Activated naive CD4-positive, alpha-beta T cell treated with anti-CD3 and anti-CD28 coated beads, Interleukin-2, amount 10 ng/mL, durations not matched to agents 7 days and 5 days (primary cell): ENCODE results near the gene HSD3B7.
A peak's percentile ranks its signal among the peaks of the same experiment; 100 is the strongest.

ENCODE experiments used
- CTCF ChIA-PET: fragments of 350-600 bp; sonication (Branson Sonifier 250); formaldehyde crosslinking; loops from one replicate; lab custom pipeline; 2021; ENCODE audit warnings: antibody characterized with exemption; lab: Charles Lee
- DNase-seq: peaks from one replicate; pipeline ENCODE4 v3.0.0-alpha.2; 2020
- H3K27ac Mint-ChIP-seq: one replicate; pipeline ENCODE4 v1.8.0; 2021; ENCODE audit warnings: mild to moderate bottlenecking, moderate library complexity, mixed read lengths
- H3K27me3 Mint-ChIP-seq: one replicate; pipeline ENCODE4 v1.8.0; 2021; ENCODE audit warnings: mild to moderate bottlenecking, mixed read lengths
- H3K36me3 Mint-ChIP-seq: one replicate; pipeline ENCODE4 v1.8.0; 2021; ENCODE audit warnings: mixed read lengths
- H3K4me1 Mint-ChIP-seq: one replicate; pipeline ENCODE4 v1.8.0; 2021; ENCODE audit warnings: mixed read lengths
- H3K4me3 Mint-ChIP-seq: one replicate; pipeline ENCODE4 v1.8.0; 2021; ENCODE audit warnings: mild to moderate bottlenecking, moderate library complexity, mixed read lengths
- H3K9me3 Mint-ChIP-seq: one replicate; pipeline ENCODE4 v1.8.0; 2021; ENCODE audit warnings: mixed read lengths

HSD3B7 gene

GRCh38 chr16:30965436-30965835, 19.6 kb upstream of the HSD3B7 start:
- no peak overlapping the region for H3K4me3 Mint-ChIP-seq

DNA sequence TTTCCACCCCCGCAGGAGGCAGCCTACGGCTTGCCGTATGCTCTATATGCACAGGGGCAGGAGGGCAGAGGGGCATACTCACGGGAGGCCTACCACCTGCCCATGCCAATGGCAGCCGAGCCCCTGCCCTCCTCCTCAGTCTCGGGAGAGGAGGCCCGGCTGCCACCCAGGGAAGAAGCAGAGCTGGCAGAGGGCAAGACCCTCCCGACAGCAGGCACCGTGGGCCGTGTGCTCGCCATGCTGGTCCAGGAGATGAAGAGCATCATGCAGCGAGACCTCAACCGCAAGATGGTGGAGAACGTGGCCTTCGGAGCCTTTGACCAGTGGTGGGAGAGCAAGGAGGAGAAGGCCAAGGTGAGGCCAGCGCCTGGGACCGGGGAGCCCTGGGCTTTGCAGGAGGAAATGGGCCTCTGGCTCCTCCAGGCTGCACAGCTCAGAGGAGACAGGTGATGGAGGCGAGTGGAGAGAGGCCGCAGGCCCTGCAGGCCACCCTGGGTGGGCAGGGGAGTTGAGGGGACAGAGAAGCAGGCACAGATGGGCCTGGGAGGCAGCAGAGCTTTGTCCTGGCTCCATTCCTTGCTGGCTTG, 18.9 kb upstream of the HSD3B7 start:
- H3K4me1 Mint-ChIP-seq, result no peaks in the 10 kb centered on the region
- CTCF ChIA-PET, result no interaction called here
- H3K27me3 Mint-ChIP-seq, result no peaks in the 10 kb centered on the region
- H3K9me3 Mint-ChIP-seq, result no peaks in the 10 kb centered on the region
- H3K4me3 Mint-ChIP-seq, result no peak overlapping the region
- H3K36me3 Mint-ChIP-seq, result peaks cover 65% of the 10 kb centered on the region
- no peak for DNase-seq
- H3K27ac Mint-ChIP-seq, result no peak overlapping the region

More at GRCh38 chr16:30965436-30965835, 19.6 kb upstream of the HSD3B7 start:
- no peak for DNase-seq
- peaks cover under 1% of the 10 kb centered on the region for H3K4me1 Mint-ChIP-seq
- H3K9me3 Mint-ChIP-seq, result no peaks in the 10 kb centered on the region
- no peak overlapping the region for H3K27ac Mint-ChIP-seq
- H3K27me3 Mint-ChIP-seq, result no peaks in the 10 kb centered on the region
- peaks cover 62% of the 10 kb centered on the region for H3K36me3 Mint-ChIP-seq
- CTCF ChIA-PET, result no interaction called here

- no peak for DNase-seq
- Mint-ChIP-seq H3K4me1 (no peaks in the 10 kb centered on the region), H3K27ac (peak overlapping the region; percentile 49), H3K27me3 (no peaks in the 10 kb centered on the region), H3K4me3 (no peak overlapping the region), H3K36me3 (peaks cover 66% of the 10 kb centered on the region), H3K9me3 (no peaks in the 10 kb centered on the region)
- CTCF ChIA-PET, result no interaction called here
Measured at GRCh38 chr16:30967795-30968194, 17.2 kb upstream of the HSD3B7 start.

- H3K27ac Mint-ChIP-seq, result no peak overlapping the region
- no peaks in the 10 kb centered on the region for H3K27me3 Mint-ChIP-seq
- no peaks in the 10 kb centered on the region for H3K4me1 Mint-ChIP-seq
- DNase-seq, result no peak
- CTCF ChIA-PET, result interaction anchor here (0.7 to 1.5 kb wide), 2 partner anchors 16 to 370 kb away, joined by 3 read pairs; partner anchors contain the start of gene HSD3B7
- H3K4me3 Mint-ChIP-seq, result no peak overlapping the region
- H3K36me3 Mint-ChIP-seq, result peaks cover 70% of the 10 kb centered on the region
- no peaks in the 10 kb centered on the region for H3K9me3 Mint-ChIP-seq
Measured at GRCh38 chr16:30969246-30969842, 15.7 kb upstream of the HSD3B7 start.

DNA sequence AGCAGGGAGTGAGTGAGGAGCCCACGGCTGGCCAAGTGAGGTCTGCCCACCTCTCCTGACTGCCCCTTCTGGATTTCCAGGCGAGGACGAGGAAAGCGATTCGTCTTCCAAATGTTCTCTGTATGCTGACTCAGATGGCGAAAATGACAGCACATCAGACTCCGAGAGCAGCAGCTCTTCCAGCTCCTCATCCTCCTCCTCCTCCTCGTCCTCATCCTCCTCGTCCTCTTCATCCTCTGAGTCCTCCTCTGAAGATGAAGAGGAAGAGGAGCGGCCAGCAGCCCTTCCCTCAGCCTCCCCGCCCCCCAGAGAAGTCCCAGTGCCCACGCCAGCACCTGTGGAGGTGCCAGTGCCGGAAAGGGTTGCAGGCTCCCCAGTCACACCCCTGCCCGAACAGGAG, 13.7 kb upstream of the HSD3B7 start:
- DNase-seq, result no peak
- Mint-ChIP-seq H3K4me3 (no peak overlapping the region), H3K4me1 (no peaks in the 10 kb centered on the region), H3K27ac (no peak overlapping the region), H3K9me3 (no peaks in the 10 kb centered on the region), H3K36me3 (peaks cover 69% of the 10 kb centered on the region), H3K27me3 (no peaks in the 10 kb centered on the region)
- CTCF ChIA-PET, result interaction anchor here (1.3 kb wide), 1 partner anchor 11 kb away, joined by 3 read pairs; no protein-coding TSS in a partner anchor

DNA sequence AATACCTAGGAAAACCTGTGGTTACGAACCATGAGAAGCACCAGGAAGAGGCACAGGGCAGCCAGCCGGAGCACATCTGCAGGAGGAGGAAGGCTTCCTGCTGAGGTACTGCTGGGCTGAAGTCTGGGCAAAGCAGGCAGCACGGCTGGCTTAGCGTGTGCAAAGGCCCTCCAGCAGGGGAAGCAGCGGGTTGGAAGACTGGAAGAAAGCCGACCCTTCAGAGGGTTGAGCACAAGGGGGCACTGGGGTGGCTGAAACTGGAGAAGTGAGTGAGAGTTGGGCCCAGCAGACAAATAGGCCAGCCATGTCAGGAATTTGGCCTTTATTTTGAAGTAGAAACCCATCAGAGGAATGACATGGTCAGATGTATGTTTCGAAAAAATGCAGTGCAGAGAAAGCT, 12.1 kb upstream of the HSD3B7 start:
- no peak for DNase-seq
- no peaks in the 10 kb centered on the region for H3K27me3 Mint-ChIP-seq
- CTCF ChIA-PET, result interaction anchor here (1.3 kb wide), 1 partner anchor 10 kb away, joined by 3 read pairs; no protein-coding TSS in a partner anchor
- H3K4me1 Mint-ChIP-seq, result no peaks in the 10 kb centered on the region
- H3K27ac Mint-ChIP-seq, result no peak overlapping the region
- no peak overlapping the region for H3K4me3 Mint-ChIP-seq
- peaks cover 65% of the 10 kb centered on the region for H3K36me3 Mint-ChIP-seq
- no peaks in the 10 kb centered on the region for H3K9me3 Mint-ChIP-seq

DNA sequence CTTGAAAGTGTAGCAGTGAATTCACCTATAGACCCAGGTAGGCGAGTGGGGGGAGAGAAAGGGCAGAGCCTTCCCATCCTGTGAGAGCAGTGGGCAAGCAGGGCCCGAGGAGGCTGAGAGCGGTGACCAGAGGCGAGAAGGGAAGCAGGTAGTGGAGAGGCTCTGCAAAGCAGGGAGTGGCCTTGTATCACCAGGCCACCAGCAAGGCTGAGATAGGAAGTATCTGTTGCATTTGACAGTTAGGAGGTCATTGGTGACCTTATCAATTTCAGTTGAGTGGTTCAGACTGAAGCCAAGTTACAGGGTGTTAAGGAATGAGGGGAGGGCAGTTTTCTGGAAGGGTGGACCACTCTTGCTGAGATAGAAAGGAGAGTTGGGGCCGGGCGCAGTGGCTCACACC, 10.7 kb upstream of the HSD3B7 start:
- Mint-ChIP-seq H3K4me3 (no peak overlapping the region), H3K27me3 (no peaks in the 10 kb centered on the region), H3K9me3 (no peaks in the 10 kb centered on the region), H3K4me1 (no peaks in the 10 kb centered on the region), H3K27ac (no peak overlapping the region), H3K36me3 (peaks cover 60% of the 10 kb centered on the region)
- CTCF ChIA-PET, result no interaction called here
- DNase-seq, result no peak

- H3K27me3 Mint-ChIP-seq, result no peaks in the 10 kb centered on the region
- H3K27ac Mint-ChIP-seq, result no peak overlapping the region
- H3K36me3 Mint-ChIP-seq, result peaks cover 59% of the 10 kb centered on the region
Measured at GRCh38 chr16:30976486-30976885, 8.5 kb upstream of the HSD3B7 start.

GRCh38 chr16:30977502-30977901, 7.5 kb upstream of the HSD3B7 start:
- Mint-ChIP-seq H3K9me3 (no peaks in the 10 kb centered on the region), H3K4me1 (no peaks in the 10 kb centered on the region), H3K27ac (peak overlapping the region; percentile 16), H3K27me3 (no peaks in the 10 kb centered on the region), H3K4me3 (no peak overlapping the region), H3K36me3 (peaks cover 57% of the 10 kb centered on the region)
- DNase-seq, result peak; percentile 41
- CTCF ChIA-PET, result interaction anchor here (1.7 kb wide), 1 partner anchor 165 kb away, joined by 4 read pairs; no protein-coding TSS in a partner anchor

More at GRCh38 chr16:30976486-30976885, 8.5 kb upstream of the HSD3B7 start:
- Mint-ChIP-seq H3K4me1 (no peaks in the 10 kb centered on the region), H3K9me3 (no peaks in the 10 kb centered on the region), H3K4me3 (no peak overlapping the region)
- DNase-seq, result no peak
- CTCF ChIA-PET, result interaction anchor here (0.9 kb wide), 1 partner anchor 166 kb away, joined by 3 read pairs; no protein-coding TSS in a partner anchor

- no peak for DNase-seq
- H3K27me3 Mint-ChIP-seq, result no peaks in the 10 kb centered on the region
- no peaks in the 10 kb centered on the region for H3K9me3 Mint-ChIP-seq
- H3K27ac Mint-ChIP-seq, result no peak overlapping the region
- no peak overlapping the region for H3K4me3 Mint-ChIP-seq
- CTCF ChIA-PET, result no interaction called here
- no peaks in the 10 kb centered on the region for H3K4me1 Mint-ChIP-seq
- peaks cover 46% of the 10 kb centered on the region for H3K36me3 Mint-ChIP-seq
Measured at GRCh38 chr16:30979170-30980022, 5.6 kb upstream of the HSD3B7 start.

- Mint-ChIP-seq H3K4me1 (peaks cover 2% of the 10 kb centered on the region), H3K27ac (no peak overlapping the region), H3K36me3 (peaks cover 43% of the 10 kb centered on the region), H3K27me3 (no peaks in the 10 kb centered on the region), H3K9me3 (no peaks in the 10 kb centered on the region), H3K4me3 (no peak overlapping the region)
- DNase-seq, result no peak
- CTCF ChIA-PET, result no interaction called here
Measured at GRCh38 chr16:30980023-30980371, 5.0 kb upstream of the HSD3B7 start.

DNA sequence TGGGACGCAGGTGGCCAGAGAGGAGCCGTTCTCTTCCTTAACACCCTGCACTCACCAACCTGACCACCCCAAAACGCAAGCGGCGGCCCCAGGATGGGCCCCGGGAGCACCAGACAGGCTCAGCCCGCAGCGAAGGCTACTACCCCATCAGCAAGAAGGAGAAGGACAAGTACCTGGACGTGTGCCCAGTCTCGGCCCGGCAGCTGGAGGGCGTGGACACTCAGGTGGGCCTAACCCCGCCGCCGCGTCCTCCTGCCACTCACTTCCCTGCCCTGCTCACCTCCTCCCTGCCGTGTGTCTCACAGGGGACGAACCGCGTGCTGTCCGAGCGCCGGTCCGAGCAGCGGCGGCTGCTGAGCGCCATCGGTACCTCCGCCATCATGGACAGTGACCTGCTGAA, 4.6 kb upstream of the HSD3B7 start:
- Mint-ChIP-seq H3K36me3 (peaks cover 43% of the 10 kb centered on the region), H3K9me3 (no peaks in the 10 kb centered on the region), H3K27ac (peak overlapping the region; percentile 58), H3K27me3 (no peaks in the 10 kb centered on the region), H3K4me3 (no peak overlapping the region), H3K4me1 (peaks cover 6% of the 10 kb centered on the region)
- no peak for DNase-seq
- CTCF ChIA-PET, result no interaction called here

- no peak overlapping the region for H3K4me3 Mint-ChIP-seq
- peaks cover 7% of the 10 kb centered on the region for H3K4me1 Mint-ChIP-seq
- no peaks in the 10 kb centered on the region for H3K27me3 Mint-ChIP-seq
- CTCF ChIA-PET, result interaction anchor here (3.1 kb wide), 1 partner anchor 161 kb away, joined by 14 read pairs; no protein-coding TSS in a partner anchor
- H3K27ac Mint-ChIP-seq, result no peak overlapping the region
- H3K9me3 Mint-ChIP-seq, result no peaks in the 10 kb centered on the region
- no peak for DNase-seq
- H3K36me3 Mint-ChIP-seq, result peaks cover 38% of the 10 kb centered on the region
Measured at GRCh38 chr16:30980959-30981358, 4.0 kb upstream of the HSD3B7 start.

DNA sequence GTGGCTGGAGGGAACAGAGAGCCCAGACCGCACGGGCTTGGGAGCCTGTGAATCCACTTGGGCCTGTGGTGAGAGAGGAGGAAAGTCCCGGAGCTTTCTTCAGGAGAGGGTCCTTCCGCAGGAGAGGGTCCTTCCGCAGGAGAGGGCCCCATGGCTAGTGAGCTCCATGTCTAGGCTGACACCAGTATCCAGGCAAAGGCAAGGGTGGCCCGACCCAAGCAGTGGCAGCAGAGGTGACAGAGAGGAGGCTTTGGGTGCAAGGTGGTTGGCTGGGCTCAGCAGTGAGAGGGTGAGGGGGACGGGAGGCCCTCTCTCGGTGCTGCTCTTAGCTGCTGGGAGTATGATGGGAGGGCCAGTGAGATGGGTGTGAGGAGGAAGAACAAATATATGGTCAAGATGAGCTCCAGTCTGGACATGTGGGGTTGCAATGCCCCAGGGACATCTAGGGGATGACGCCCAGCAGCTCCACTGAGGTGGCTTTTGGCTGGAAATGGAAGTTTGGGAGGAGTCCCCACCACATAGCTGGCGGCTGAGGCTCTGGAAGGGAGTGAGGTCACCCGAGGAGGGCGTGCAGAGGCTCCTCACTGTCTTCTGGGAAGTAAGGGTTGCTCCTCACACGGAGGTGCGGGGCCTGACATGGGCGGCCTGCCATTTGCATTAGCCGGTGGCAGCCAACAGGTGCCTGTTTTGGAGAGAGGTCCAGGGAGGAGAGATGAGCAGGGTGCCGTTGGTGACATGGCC, 2.3 kb upstream of the HSD3B7 start:
- no peak overlapping the region for H3K4me3 Mint-ChIP-seq
- H3K4me1 Mint-ChIP-seq, result peaks cover 11% of the 10 kb centered on the region
- H3K36me3 Mint-ChIP-seq, result peaks cover 27% of the 10 kb centered on the region
- CTCF ChIA-PET, result interaction anchor here (0.7 to 3.1 kb wide), 4 partner anchors 11 to 160 kb away, joined by 3 to 14 read pairs (median 4); no protein-coding TSS in a partner anchor
- DNase-seq, result no peak
- no peaks in the 10 kb centered on the region for H3K9me3 Mint-ChIP-seq
- H3K27me3 Mint-ChIP-seq, result no peaks in the 10 kb centered on the region
- H3K27ac Mint-ChIP-seq, result peak overlapping the region; percentile 13
